ENCODE data around the gene SEMA5B. TPM values are rescaled to one million over a fixed set of nuclear protein-coding genes. Genes with fewer than 3 reads are reported as not detected.
A peak's percentile ranks its signal among the peaks of the same experiment; 100 is the strongest.

SEMA5B gene
- total and polyA plus RNA-seq, 2 experiments from 2014 or later = 8.0 to 26.8 TPM

GRCh38 chr3:123024056-123024455 is 3.5 kb downstream of the SEMA5B start:
- peaks cover 15% of the 10 kb centered on the region; the same call in 1 of the 2 replicates for H3F3A ChIP-seq (replicated peaks; ENCODE audit: low read depth)
- H3K27ac ChIP-seq (ENCODE audit: low read depth) = no peak overlapping the region
- no peak overlapping the region for H2AFZ ChIP-seq
- peaks cover 21% of the 10 kb centered on the region for H3K27me3 ChIP-seq (ENCODE audit: insufficient read depth)
- Mint-ChIP-seq H3K36me3 (ENCODE audit: low read depth) (peaks cover 9% of the 10 kb centered on the region), H3K4me1 (peaks cover 64% of the 10 kb centered on the region), H3K9me3 (no peaks in the 10 kb centered on the region), H3K27me3 (ENCODE audit: insufficient read depth, low read depth, poor library complexity) (peaks cover 28% of the 10 kb centered on the region), H3K4me3 (no peak overlapping the region), H3K27ac (no peak overlapping the region)
- no peak overlapping the region for H3K4me2 ChIP-seq
- peaks cover 25% of the 10 kb centered on the region for H3K79me2 ChIP-seq (replicated peaks; ENCODE audit: insufficient read depth)
- H3K4me3 ChIP-seq = no peak overlapping the region
- TF ChIP-seq EZH2phosphoT487 (IDR thresholded peaks at IDR 0.05; ENCODE audit: unreplicated experiment) = no peak
- no peak for TF ChIP-seq STAT1 (IDR thresholded peaks at IDR 0.05; ENCODE audit: unreplicated experiment)
- no peak for TF ChIP-seq NANOG (IDR thresholded peaks at IDR 0.05; ENCODE audit: borderline replicate concordance)
- no peak for TF ChIP-seq POLR2AphosphoS5 (IDR thresholded peaks at IDR 0.05; ENCODE audit: low read depth)
- TF ChIP-seq CREB1 (CRISPR knock-in tag; IDR thresholded peaks at IDR 0.05; ENCODE audit: low read depth) = no peak
- H3K36me3 ChIP-seq (ENCODE audit: insufficient read depth) = no peaks in the 10 kb centered on the region
- H3K9me2 ChIP-seq (ENCODE audit: insufficient read depth) = no peaks in the 10 kb centered on the region
- no peaks in the 10 kb centered on the region; the same call in none of the 2 replicates for H4K20me1 ChIP-seq (replicated peaks; ENCODE audit: insufficient read depth)
- ATAC-seq = no peak
- no peak for DNase-seq (ENCODE audit: low spot score)
- peaks cover 49% of the 10 kb centered on the region for H3K4me1 ChIP-seq (ENCODE audit: insufficient read depth)

GRCh38 chr3:123021996-123022510 is 5.5 kb downstream of the SEMA5B start:
- no peaks in the 10 kb centered on the region for H3K9me2 ChIP-seq (ENCODE audit: insufficient read depth)
- peaks cover 9% of the 10 kb centered on the region for H3K36me3 Mint-ChIP-seq (ENCODE audit: low read depth)
- peaks cover 45% of the 10 kb centered on the region for H3K4me1 ChIP-seq (ENCODE audit: insufficient read depth)
- H3K4me3 ChIP-seq = peak overlapping the region; percentile 29; the same call in 1 of the 2 replicates
- peak overlapping the region; percentile 71 for H3K4me2 ChIP-seq
- H3K27ac ChIP-seq (ENCODE audit: low read depth) = peak overlapping the region; percentile 65; the same call in 1 of the 2 replicates
- peak overlapping the region; percentile 55 for H3K4me3 Mint-ChIP-seq
- H3K9me3 Mint-ChIP-seq = no peaks in the 10 kb centered on the region
- DNase-seq (ENCODE audit: low spot score) = peak; percentile 53
- peaks cover 57% of the 10 kb centered on the region for H3K4me1 Mint-ChIP-seq
- H3K36me3 ChIP-seq (ENCODE audit: insufficient read depth) = no peaks in the 10 kb centered on the region
- ATAC-seq = peak; percentile 3; the same call in 1 of the 3 replicates
- H3K27me3 ChIP-seq (ENCODE audit: insufficient read depth) = peaks cover 18% of the 10 kb centered on the region
- H3K79me2 ChIP-seq (replicated peaks; ENCODE audit: insufficient read depth) = peaks cover 25% of the 10 kb centered on the region
- peaks cover 21% of the 10 kb centered on the region for H3K27me3 Mint-ChIP-seq (ENCODE audit: insufficient read depth, low read depth, poor library complexity)
- no peak overlapping the region for H2AFZ ChIP-seq
- no peak overlapping the region; the same call in 1 of the 2 replicates for H3K27ac Mint-ChIP-seq
- no peaks in the 10 kb centered on the region; the same call in none of the 2 replicates for H4K20me1 ChIP-seq (replicated peaks; ENCODE audit: insufficient read depth)
- peaks cover 11% of the 10 kb centered on the region; the same call in 1 of the 2 replicates for H3F3A ChIP-seq (replicated peaks; ENCODE audit: low read depth)
- TF ChIP-seq NANOG (IDR thresholded peaks at IDR 0.05; ENCODE audit: borderline replicate concordance) = no peak
- TF ChIP-seq EZH2phosphoT487 (IDR thresholded peaks at IDR 0.05; ENCODE audit: unreplicated experiment) = no peak
- TF ChIP-seq REST (IDR thresholded peaks at IDR 0.05; ENCODE audit: unreplicated experiment) = no peak
- TF ChIP-seq CREB1 (CRISPR knock-in tag; IDR thresholded peaks at IDR 0.05; ENCODE audit: low read depth) = no peak
- no peak for TF ChIP-seq ZNF114 (CRISPR knock-in tag; IDR thresholded peaks at IDR 0.05)
- TF ChIP-seq ZNF462 (CRISPR knock-in tag; IDR thresholded peaks at IDR 0.05) = no peak
- TF ChIP-seq CTCF (conservative IDR thresholded peaks at IDR 0.05; ENCODE audit: low read depth in 2 of 2) = no peak
- TF ChIP-seq JUNB (IDR thresholded peaks at IDR 0.05; ENCODE audit: unreplicated experiment) = no peak
